ENCODE measurements around the gene TMEM132C. TPM values are rescaled to one million over a fixed set of nuclear protein-coding genes. Genes with fewer than 3 reads are reported as not detected.

TMEM132C gene
- total and polyA plus RNA-seq, 8 donors = 0.50 to 36.6 (median 33.2) TPM

DNA sequence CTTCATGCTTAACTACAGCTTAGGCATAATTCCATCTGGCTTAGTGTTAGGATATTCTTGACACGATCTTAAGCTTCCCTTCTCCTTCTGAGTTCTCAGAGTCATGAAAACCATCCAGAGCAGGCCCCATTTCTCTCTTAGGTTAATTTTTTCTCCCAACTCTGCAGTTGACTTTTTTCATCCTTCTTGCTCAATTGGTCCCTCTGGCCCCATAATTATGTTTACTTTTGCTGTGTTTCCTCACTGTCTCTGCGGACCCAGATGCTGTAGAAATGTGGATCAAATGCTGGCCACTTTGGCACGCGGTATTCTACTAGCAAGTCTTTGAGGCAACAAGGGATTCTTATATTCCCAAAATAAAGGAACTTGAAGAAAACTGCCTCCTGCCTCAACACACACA is 9.5 kb downstream of the TMEM132C start:
- ATAC-seq = no peak

DNA sequence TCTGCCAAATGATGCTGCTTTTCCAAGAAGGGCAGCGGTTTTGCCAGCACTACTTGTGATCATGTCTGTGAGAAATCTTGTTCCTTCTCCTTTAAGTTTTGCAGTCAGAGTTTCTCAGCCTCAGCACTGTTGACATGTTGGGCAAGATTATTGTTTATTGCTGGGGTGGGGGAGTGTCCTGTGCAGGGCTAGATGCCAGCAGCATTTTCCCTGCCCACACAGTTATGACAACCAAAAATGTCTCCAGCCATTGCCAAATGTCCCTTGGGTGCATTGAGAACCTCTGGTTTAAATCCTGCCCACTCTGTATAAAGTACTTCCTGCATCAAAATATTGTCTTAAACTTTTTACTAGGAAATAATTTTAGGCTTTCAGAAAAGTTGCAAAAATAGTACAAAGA is 20.0 kb downstream of the TMEM132C start:
- peak in 2 of 4 donors; percentile 37 to 42 for DNase-seq
- intact Hi-C loops (cut with DNase I) = no loop called here
- no peaks in the 10 kb centered on the region for H3K4me1 ChIP-seq
- ATAC-seq = no peak
- no peak overlapping the region for H3K4me3 ChIP-seq
- no peaks in the 10 kb centered on the region for H3K27me3 ChIP-seq
- H3K36me3 ChIP-seq = no peaks in the 10 kb centered on the region
- H3K9me3 ChIP-seq = no peaks in the 10 kb centered on the region
- TF ChIP-seq, protein P1, sequence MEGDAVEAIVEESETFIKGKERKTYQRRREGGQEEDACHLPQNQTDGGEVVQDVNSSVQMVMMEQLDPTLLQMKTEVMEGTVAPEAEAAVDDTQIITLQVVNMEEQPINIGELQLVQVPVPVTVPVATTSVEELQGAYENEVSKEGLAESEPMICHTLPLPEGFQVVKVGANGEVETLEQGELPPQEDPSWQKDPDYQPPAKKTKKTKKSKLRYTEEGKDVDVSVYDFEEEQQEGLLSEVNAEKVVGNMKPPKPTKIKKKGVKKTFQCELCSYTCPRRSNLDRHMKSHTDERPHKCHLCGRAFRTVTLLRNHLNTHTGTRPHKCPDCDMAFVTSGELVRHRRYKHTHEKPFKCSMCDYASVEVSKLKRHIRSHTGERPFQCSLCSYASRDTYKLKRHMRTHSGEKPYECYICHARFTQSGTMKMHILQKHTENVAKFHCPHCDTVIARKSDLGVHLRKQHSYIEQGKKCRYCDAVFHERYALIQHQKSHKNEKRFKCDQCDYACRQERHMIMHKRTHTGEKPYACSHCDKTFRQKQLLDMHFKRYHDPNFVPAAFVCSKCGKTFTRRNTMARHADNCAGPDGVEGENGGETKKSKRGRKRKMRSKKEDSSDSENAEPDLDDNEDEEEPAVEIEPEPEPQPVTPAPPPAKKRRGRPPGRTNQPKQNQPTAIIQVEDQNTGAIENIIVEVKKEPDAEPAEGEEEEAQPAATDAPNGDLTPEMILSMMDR (IDR thresholded peaks at IDR 0.05) = no peak
- H3K27ac ChIP-seq = no peak overlapping the region

More for the DNA sequence above, 9.5 kb downstream of the TMEM132C start:
- intact Hi-C loops (cut with DNase I) = no loop called here
- H3K4me1 ChIP-seq = no peaks in the 10 kb centered on the region
- no peak for DNase-seq
- peaks cover 0 to 21% of the 10 kb centered on the region in 2 donors for H3K9me3 ChIP-seq
- H3K36me3 ChIP-seq = no peaks in the 10 kb centered on the region
- peaks cover 0 to 2% of the 10 kb centered on the region in 2 donors for H3K27me3 ChIP-seq
- no peak overlapping the region for H3K4me3 ChIP-seq
- TF ChIP-seq, protein P1 (IDR thresholded peaks at IDR 0.05) = no peak
- no peak overlapping the region for H3K27ac ChIP-seq

DNA sequence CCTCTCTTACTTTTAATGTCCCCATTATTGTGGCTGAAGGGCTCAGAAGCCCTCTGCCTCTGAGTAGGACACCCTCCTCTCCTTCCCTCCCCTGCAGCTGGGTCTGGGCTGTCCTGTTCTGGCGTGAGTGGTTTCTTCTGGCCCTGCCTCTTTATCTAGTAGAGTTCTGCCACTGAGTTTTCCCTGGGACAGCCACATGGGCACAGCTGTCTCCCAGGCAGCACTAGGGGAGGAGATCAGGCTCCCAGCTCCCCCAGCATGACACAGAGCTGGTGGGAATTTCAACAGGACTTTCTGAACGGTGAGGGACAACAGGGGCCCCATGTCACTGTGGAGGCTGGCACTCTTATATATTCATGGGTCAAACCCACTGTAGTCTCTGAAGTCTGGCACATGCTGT is 21.4 kb downstream of the TMEM132C start:
- intact Hi-C loops (cut with DNase I) = no loop called here
- Histone ChIP-seq H3K27ac (no peak overlapping the region), H3K27me3 (no peaks in the 10 kb centered on the region), H3K36me3 (no peaks in the 10 kb centered on the region), H3K4me1 (no peaks in the 10 kb centered on the region), H3K9me3 (no peaks in the 10 kb centered on the region), H3K4me3 (no peak overlapping the region)
- peak in 1 of 4 donors; percentile 26 for DNase-seq
- ATAC-seq = no peak
- TF ChIP-seq, protein P1 (IDR thresholded peaks at IDR 0.05) = no peak

DNA sequence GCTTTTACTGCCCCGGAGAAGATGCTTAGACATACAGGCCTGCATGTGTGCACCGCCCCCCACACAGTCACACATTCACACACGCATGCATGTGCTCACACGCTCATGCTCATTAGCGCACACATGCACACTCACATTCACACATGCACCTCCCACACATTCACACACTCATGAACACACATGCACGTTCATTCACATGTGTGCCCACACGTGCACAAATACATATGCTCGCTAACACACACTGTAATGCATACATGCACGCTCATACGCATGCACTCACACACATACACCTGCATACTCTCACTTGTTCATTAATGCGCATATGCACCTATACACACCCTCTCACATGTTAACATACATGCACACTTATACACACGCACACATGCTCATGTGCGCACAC is 21.9 kb downstream of the TMEM132C start:
- H3K9me3 ChIP-seq = no peaks in the 10 kb centered on the region
- TF ChIP-seq, protein P1 (IDR thresholded peaks at IDR 0.05) = no peak
- H3K36me3 ChIP-seq = no peaks in the 10 kb centered on the region
- H3K27ac ChIP-seq = no peak overlapping the region
- H3K4me1 ChIP-seq = no peaks in the 10 kb centered on the region
- no peak overlapping the region for H3K4me3 ChIP-seq
- H3K27me3 ChIP-seq = no peaks in the 10 kb centered on the region
- intact Hi-C loops (cut with DNase I) = no loop called here
- no peak for DNase-seq
- no peak for ATAC-seq

DNA sequence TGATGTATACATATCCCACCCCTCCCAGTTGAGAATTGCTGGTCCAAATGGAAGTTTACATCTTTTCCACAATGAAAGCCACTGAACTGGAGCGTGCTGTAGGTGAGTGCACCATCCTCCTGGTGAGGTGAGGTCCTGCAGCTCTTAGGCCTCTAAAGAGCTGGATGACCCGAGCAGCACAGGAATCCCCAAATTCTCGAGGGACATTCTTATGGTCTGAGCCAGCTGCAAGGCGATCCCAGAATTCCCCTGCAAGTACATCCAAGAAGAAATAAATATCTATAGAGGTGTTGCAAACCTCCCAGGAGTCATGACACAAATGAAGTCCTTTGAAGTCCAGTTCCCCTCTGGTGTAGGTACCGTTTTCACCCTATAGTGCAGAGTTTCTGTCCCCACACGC is 24.0 kb downstream of the TMEM132C start:
- Histone ChIP-seq H3K9me3 (no peaks in the 10 kb centered on the region), H3K4me3 (no peak overlapping the region), H3K27ac (no peak overlapping the region), H3K36me3 (no peaks in the 10 kb centered on the region), H3K27me3 (no peaks in the 10 kb centered on the region), H3K4me1 (no peaks in the 10 kb centered on the region)
- DNase-seq (no peak), ATAC-seq (no peak)
- TF ChIP-seq, protein P1 (IDR thresholded peaks at IDR 0.05) = no peak
- intact Hi-C loops (cut with DNase I) = no loop called here
